COLO668 (cell line): Measurements from ENCODE around the gene ASPA.
"Not testable (repeated sequence)": the region's sequence is repeated elsewhere in the genome, so short reads cannot be mapped to it uniquely, and the experiment has no call there.

Experiments
- DNase-seq: peaks from one replicate; lab custom pipeline; 2025; ENCODE audit not compliant: unreplicated experiment; lab: John Stamatoyannopoulos, UW

ASPA gene

DNA sequence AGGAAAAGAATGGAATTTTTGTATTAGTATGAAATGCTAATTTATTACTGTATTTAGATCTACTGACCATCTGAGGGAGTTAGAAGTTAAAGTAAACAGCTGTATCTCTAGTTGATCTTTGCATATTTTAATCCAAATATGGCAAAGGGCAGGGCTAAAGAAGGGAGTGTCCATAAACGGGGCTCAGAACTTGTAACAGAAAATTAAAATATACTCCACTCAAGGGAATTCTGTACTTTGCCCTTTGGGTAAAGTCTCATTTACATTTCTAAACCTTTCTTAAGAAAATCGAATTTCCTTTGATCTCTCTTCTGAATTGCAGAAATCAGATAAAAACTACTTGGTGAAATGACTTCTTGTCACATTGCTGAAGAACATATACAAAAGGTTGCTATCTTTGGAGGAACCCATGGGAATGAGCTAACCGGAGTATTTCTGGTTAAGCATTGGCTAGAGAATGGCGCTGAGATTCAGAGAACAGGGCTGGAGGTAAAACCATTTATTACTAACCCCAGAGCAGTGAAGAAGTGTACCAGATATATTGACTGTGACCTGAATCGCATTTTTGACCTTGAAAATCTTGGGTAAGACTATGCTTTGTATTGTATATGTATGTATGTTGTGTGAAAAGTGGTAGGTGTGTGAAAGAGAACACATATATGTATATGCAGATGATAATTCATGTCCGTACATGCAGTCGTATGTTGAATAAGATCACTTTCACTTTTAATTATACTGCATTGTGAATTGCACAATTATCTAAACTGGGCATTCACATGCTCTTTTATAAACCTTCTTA is at the start of gene ASPA:
ASPA (plus strand) TSS at position 186 of the 799 bp plus-strand sequence; CDS start at position 349, 163 bp downstream.
- DNase-seq = no peak

DNA sequence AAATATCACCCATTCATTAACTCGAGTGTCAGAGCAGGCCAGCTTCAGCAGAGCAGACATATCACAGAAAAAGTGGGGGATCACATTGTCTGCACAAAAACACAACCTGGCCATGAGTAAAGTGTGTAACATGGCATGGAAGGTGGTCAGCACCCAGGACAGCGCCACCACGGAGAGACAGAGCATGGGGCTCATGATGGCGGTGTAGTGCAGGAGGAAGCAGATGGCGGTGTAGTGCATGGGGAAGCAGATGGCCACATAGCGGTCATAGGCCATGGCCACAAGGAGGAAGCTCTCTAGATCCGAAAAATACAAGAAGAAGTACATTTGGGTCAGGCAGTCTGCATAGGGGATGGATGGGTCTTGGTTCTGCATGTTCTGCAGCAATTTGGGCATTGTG is 42.6 kb upstream of the ASPA start:
- not testable (repeated sequence) for DNase-seq

DNA sequence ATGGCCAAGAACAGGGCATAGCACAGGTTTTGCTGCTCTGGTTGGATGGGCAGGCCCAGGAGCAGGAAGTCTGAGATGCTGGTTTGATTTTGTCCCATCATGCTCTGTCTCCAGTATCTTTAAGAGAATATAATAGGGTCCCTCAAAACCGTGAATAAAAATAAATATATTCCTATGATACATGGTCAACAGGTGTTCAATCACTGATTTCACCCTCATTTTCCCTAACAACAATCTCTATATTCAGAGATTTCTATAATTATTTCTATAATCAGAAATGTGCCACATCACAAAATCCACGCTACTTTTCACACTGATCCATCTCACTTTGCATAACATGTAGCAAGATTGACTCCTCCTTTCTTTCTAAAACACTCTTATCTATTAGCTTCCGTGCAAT is 42.1 kb upstream of the ASPA start, which contains the start of gene OR1E2:
OR1E2 (minus strand) TSS at position 101 of the 400 bp plus-strand sequence; CDS start at position 101, 0 bp downstream.
- DNase-seq = no peak

DNA sequence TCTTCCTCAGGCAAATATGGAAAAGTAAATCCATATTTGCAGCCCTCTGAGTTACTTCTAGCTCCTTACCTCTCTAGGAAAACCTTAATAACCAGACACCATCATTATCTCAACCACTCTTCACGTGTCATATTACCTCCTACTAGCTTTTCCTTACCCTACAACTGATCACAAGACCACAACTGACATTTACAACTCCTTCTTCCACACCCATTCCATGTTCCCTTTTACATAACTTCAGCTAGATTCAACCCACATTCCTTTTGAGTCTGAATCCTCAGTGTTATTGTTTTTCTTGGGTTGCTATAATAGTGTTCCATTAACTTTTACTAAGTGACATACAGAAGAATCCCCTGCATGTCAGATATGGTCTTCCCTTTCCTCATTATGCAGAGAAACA is 37.4 kb upstream of the ASPA start:
- no peak for DNase-seq

DNA sequence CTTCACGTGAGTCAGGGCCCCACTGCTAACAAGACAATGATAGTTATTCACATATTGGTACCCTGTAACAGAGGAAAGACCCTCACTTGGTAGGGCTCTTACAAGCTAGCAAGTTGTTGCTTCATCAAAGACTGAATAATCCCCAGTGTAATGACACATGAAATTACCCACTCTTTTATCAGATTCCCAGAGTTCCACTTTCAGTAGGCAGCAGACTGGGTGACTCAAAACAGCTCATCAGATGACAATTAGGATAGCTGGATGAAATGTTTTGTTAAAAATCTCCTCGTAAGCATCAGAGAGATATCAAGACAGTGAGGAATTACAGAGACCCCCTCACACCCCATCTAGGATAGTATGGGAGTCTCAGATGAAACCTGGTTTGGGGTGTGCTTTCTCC is 35.3 kb upstream of the ASPA start:
- no peak for DNase-seq

DNA sequence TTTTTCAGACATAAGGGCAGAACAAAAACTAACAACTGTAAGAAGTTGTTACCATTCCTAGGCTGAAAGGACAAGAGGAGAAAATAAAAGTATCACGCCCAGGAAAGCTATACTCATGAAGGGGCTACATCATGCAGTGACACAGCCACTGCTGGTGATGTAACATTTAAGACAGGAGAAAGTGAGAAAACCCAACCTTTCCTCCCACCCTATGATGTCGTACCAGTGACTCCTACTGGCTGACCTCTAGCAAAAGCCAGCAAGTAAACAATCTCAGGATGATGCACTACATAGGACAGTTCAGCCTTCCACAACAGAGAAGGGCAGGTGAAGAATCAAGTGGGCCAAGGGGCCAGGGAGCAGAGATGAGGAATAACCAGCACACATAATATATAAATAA is 28.2 kb upstream of the ASPA start:
- no peak for DNase-seq

DNA sequence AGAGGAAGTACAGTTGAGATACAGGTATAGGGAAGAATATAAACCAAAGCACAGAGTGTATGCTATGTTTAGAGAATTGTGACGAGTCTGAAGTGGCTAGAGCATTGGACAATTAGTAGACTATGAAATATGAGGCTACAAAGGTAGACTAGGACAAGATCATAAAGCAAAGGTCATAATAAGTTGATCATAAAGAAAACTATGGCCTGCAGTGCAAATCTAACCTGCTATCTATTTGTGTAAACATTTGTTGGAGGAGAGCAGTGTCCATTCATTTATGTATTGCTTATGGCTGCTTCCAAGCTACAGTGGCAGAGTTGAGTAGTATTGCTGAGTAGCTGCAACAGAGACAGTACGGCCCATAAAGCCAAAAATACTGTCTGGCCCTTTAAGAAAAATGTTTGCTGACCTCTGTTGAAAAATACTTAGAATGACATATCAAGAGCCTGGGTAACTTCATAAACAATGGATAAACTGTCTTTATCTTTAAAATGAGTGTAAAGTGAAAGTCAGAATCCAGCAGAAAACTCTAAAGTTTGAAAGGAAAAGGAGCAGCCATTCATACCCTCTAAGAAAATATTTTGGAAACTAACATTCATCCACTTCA is 27.6 kb upstream of the ASPA start:
- no peak for DNase-seq

DNA sequence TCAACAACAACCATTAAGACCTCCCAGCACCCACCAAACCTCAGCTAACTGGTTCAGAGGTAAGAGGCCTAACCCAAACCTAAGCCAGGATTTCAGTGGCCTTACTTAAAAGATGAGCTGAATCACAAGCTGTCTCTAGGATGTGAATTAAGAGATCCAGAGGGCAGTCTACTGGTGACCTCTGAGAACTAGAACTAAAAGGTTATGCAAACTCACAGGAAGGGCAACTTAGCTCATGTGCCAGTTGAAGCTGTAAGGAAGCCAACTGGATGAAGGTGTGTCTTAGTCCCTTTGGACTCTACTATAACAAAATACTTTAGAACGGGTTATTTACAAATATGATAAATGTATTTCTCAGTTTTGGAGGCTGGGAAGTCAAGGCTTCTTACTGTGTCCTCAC is 9.4 kb upstream of the ASPA start:
- not testable (repeated sequence) for DNase-seq

DNA sequence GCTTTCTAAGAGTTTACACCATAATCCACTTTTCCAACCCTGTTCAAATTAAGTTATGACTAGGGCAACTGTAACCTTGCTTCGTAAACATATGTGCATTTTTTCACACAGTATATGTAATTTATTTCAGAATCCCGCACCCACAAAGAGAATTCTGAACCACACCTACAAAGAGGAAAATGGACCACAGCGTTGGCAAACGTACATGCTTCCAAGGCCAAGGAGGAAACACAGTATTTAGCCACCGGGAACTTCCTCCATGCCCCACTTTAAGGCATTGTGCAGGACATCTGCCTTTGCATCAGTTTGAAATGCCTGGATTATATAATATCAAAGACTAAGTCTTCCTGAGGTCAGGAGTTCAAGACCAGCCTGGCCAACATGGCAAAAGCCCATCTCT is 6.3 kb upstream of the ASPA start:
- no peak for DNase-seq

DNA sequence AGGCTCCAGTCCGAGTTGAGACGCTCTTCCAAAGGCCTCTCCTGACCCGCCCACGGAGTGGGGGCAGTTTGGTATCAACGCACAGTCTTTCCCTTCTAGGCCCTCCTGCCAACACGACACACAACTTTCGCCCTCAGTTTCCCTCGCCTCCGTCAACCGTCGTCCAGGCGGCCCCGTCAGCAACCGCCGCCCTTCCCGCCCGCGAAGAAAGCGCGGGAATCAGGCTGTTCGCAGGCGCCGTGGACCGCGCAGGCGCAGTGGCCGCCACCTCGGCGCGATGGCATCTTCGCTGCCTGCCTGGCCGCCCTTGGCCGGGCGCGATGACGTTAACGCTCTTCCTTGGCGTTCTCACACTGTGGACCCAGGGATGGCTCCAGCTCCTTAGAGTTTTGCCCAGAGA is 4.2 kb upstream of the ASPA start, which contains the start of gene SPATA22:
SPATA22 (minus strand) TSS at position 221 of the 400 bp plus-strand sequence. CDS start 2,494 bp downstream, outside the sequence.
- no peak for DNase-seq

DNA sequence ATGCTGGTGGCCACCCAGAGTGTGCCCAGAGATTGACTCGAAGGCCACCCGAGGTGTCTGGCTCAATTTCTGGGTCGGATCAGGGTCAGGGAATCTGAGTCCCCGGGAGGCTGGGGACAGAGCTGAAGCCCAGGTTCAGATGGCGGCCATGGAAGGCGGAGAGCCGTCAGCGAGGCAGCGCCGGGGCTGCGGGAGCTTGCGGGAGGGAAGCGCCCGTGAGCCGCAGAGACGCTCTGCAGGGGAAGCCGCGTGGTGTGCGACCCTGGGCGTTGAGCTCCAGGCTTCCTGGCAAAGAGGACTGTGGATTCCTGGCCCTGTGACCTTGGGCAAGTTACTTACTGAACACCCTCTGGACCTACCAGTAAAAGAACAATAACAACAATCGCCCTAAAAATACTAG is 3.7 kb upstream of the ASPA start:
- DNase-seq = no peak

DNA sequence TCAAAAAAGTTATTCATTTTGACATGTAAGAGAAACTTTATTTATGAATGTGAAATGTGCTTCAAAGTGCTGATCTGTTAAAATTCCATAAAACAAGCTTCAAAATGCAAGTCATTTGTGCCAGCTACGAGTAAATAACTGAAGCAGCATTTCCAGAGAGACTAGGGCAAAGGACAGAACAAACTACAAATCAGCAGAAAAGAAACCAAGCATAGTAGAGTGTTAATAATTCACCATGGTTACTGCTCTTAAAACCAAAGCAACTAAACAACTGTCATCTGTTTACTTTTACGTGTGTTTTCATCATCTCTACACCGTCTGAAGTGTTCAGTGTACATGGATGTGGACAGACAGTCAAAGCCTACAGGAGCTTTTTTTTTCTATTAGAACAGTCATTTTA is 1.6 kb upstream of the ASPA start:
- no peak for DNase-seq

DNA sequence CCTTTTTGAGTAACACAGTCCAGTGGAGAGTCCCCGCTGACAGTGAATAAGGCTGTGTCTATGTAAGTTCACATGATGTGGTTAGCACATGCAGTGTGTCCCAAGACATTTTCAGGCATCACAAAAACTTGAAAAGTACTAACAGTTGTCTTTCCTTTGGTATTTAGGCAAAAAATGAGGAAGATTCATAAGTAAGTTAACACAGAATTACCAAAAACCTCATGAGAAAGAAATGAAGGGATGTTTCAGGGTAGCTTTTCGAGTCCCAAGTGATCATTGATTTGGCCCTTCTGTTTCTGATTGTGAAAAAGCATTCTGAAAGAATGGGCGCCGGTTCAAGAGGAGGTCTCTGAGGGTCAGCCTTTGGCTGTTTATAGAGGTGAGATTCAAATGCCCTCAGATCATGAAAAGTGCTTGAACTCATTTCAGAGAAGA is 529 bp upstream of the ASPA start:
- DNase-seq = no peak

DNA sequence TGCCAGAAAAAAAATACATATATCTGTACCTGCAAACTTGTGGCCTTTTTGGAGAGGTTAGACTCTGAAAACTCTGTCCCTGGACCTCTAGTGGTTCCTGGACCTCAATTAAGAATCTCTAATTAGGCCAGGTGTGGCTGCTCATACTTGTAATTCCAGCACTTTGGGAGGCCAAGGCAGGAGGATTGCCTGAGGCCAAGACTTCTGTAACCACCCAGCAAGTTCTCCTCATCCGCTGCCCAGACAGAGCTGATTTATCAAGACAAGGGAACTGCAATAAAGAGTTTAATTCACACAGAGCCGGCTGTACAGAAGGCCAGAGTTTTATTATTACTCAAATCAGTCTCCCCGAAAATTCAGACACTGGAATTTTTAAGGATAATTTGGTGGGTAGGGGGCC is 4.2 kb downstream of the ASPA start:
- no peak for DNase-seq

DNA sequence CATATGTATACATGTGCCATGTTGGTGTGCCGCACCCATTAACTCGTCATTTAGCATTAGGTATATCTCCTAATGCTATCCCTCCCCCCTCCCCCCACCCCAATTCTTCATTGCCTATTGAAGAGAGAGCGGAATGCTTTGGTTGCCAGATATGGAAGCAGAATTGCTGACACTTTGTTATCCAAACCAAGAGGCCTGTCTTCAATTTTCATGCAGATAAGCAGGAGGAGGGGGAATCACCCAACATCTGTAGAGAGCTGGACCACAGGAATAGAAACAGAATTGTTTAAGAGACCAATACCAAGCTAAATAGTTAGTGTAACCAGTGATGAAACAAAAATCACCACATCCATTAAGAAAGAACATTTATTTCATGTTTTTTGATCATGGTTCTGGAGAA is 7.1 kb downstream of the ASPA start:
- DNase-seq = no peak

DNA sequence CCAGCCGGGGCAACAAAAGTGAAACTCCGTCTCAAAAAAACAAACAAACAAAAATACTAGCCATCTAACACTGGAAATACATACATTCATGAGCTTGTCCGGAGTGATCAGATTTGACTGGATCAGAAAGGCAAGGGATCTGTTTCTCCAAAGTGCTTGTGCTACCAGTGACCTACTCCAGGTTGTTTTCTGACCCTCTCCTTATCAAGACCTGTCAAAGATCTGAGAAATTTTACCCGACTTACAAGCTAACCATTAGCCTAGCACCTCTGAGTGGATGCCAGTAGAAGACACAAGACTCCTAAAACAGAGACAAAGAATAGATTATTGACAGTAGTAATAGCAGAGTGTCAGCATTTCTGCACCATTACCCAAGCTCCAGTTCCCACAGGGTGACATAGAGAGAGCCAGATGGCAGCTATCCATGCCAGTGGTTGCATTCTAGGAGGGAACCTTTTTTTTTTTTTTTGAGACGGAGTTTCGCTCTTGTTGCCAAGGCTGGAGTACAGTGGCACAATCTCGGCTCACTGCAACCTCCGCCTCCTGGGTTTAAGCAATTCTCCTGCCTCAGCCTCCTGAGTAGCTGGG is 9.8 kb downstream of the ASPA start:
- no peak for DNase-seq

DNA sequence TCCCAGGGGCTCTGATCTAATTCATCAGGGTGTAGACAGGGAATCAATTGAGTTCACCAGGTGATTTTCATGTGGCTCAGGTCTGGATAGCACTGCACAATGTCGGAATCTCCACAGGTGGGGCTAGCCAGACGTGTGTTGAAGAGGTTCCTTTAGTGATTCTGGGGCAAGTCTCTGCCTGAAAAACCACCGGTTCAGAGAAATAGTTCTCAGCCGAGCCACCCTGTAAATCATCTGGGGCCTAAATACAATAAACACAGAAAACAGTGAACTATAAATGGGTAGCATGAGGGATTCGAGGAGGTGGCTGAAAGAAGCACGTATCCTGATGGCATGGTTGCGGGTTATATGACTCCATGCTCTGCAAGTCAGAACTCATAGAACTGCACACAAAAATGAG is 21.3 kb downstream of the ASPA start:
- no peak for DNase-seq

DNA sequence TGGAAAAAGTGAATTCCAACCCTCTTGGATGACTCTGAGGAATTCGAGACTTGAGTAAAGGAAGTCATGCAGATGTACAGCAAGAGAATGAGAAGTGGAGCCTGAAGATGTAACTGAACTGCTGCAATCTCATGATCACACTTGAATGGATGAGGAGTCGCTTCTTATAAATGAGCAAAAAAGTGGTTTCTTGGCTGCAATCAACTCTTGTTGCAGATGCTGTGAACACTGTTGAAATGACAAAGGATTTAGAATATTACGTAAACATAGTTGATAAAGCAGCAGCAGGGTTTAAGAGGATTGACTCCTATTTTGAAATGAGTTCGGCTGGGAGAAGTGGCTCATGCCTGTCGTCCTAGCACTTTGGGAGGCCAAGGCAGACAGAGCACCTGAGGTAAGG is 25.5 kb downstream of the ASPA start:
- no peak for DNase-seq

DNA sequence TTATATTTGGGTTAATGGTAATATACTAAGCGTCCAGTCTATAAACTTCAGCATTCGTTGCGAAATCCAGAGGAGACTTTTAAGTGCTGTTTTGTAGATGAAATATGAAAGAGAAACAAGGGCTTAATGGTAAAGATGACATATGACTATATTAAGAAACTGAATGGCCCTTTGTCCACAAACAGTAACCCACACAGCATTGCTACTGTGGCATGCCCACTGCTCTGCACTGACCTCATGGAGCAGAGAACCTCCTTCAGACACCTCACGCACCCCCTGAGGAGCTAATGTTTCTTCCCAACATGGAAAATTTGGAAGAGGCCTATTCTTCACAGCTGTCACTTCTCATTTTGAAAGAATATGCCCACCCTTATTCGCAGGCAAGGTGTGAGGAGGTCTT is 26.7 kb downstream of the ASPA start:
- no peak for DNase-seq

DNA sequence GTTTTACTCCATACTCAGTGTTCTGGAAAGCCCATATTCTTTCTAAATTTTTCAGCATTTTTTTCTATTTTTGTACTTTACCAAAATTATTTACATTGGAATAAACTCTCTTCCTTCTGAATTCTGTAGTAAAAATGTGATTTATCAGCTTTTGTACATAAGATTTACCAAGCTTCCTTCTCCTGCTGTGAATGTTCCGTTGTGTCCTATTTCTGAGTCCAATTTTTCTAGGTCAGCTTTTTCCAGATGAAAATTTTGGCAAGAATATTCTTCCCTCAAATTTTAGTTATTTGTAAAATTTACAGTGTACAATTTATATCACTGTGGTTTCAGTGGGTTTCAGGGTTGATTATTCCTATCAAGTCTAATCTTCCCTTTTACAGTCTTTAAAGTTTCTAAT is 27.5 kb downstream of the ASPA start:
- DNase-seq = no peak

DNA sequence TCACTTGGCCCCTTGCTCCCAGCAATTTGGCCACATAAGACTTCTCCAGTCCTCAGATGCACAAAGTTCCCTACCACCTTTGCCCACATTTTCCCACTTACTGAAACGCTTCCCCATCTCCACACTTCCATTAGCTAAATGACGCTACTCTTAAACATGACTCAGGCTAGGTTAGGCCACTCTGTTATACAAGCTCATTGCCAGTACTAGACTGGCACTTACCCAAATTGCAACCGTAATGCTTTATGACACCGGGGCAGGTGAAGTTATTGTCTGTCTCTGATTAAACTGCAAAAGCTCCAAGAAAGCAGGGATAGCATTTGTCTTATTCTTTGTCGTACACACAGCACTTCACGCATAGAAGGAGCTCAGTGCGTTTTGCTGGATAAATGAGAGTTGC is 29.2 kb downstream of the ASPA start:
- DNase-seq = no peak

DNA sequence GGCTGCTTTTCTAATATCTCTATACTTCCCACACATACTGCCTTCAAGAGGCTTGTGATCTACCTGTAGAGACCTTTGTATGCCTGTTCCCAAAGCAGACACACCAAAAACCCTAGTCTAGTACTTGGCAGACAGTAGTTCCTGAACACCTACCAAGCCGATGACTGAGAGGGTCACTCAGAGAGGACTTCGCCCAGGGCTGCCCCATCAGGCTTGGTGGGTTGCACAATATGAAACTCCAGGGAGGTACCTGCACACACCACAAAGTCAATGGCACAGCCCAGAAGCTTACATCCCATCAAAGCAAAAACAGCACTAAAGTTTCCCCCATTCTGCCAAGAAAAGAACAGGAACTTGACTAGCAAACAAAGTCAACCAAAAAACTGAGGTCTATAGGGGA is 30.3 kb downstream of the ASPA start:
- no peak for DNase-seq
